ENCODE results near the gene CRB3. TPM values are rescaled to one million over a fixed set of nuclear protein-coding genes. Genes with fewer than 3 reads are reported as not detected.

The CRB3 gene
- total and polyA plus RNA-seq, 4 donors = 19.2 to 38.7 (median 28.9) TPM

DNA sequence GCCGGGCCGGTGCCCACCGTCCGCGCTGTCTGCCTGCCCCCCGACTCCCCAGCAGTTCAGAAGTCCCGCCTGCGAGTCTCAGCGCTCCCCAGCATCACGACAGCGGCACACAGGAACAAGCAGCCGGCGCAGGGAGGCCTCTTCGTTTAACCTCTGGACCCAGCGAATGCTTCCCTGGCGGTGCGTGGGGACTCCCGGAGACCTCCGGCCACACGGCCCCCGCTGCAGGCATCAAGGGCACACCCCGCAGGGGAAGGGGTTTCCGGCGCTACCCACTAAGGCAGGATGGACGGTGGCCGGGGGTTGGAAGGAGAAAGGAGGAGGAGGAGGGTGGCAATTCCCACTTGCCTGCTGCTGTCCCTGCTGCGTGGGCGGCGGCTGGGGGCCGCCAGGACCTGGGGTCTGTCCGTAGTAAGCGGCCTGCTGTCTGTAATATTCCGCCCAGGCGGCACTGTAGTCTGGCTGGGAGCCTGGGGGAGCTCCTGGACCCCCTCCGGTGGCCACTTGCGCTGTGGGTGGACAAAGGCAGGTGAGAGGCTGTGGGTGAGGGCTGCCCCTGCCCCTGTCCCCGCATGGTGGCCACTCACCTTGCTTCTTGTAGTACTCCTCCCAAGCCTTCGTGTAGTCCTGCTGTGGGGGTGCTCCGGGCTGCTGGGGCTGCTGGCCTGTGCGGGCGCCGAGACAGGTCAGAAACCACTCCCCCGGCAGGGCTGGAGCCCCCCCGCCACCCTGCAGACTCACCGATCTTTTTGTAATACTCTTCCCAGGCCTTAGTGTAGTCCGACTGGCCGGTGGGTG is 49.1 kb upstream of the CRB3 start (continued):
- TF ChIP-seq, protein P1, sequence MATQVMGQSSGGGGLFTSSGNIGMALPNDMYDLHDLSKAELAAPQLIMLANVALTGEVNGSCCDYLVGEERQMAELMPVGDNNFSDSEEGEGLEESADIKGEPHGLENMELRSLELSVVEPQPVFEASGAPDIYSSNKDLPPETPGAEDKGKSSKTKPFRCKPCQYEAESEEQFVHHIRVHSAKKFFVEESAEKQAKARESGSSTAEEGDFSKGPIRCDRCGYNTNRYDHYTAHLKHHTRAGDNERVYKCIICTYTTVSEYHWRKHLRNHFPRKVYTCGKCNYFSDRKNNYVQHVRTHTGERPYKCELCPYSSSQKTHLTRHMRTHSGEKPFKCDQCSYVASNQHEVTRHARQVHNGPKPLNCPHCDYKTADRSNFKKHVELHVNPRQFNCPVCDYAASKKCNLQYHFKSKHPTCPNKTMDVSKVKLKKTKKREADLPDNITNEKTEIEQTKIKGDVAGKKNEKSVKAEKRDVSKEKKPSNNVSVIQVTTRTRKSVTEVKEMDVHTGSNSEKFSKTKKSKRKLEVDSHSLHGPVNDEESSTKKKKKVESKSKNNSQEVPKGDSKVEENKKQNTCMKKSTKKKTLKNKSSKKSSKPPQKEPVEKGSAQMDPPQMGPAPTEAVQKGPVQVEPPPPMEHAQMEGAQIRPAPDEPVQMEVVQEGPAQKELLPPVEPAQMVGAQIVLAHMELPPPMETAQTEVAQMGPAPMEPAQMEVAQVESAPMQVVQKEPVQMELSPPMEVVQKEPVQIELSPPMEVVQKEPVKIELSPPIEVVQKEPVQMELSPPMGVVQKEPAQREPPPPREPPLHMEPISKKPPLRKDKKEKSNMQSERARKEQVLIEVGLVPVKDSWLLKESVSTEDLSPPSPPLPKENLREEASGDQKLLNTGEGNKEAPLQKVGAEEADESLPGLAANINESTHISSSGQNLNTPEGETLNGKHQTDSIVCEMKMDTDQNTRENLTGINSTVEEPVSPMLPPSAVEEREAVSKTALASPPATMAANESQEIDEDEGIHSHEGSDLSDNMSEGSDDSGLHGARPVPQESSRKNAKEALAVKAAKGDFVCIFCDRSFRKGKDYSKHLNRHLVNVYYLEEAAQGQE (IDR thresholded peaks at IDR 0.05) = no peak
- no peak for TF ChIP-seq FOXA1 (IDR thresholded peaks at IDR 0.05)
- TF ChIP-seq HNF4A (conservative IDR thresholded peaks at IDR 0.05) = no peak
- no peak for TF ChIP-seq SP1 (IDR thresholded peaks at IDR 0.05)

DNA sequence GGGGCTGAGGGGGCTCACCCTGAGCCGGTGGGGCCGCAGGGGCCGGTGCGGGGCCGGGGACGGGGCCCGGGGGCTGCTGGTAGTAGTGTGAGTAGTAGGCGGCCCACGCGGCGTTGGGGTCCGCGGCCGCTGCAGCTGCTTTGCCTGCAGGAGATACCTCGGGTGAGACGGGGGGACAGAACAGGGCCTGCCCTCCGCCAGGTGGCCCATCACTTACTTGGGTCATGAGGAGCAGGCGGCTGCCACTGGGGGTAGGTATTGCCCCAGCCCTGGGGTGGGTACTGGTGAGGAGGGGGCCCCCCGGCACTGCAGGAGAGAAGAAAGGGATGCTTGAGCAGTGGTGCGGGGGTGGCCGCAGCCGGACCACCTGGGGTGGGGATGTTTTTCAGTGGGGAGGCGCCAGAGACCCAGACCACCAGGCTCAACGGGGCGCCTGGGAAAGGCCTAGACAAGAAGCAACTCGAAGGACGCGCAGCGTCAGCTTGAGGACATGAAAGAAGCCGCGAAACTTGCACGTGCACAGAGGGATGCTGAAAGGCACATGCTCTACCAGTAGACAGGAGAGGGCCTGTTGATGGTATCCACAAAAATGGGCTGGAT is 48.4 kb upstream of the CRB3 start:
- no peak for DNase-seq (ENCODE audit: low spot score)
- Histone ChIP-seq H3K9me3 (ENCODE audit: control insufficient read depth in 4 of 4, low read length in 3 of 4) (no peaks in the 10 kb centered on the region), H3K9ac (ENCODE audit: low read depth in 1 of 2, low read length in 2 of 2) (no peak overlapping the region), H3K4me3 (ENCODE audit: low read depth in 1 of 3, low read length in 3 of 3) (no peak overlapping the region), H3K36me3 (ENCODE audit: control insufficient read depth in 4 of 4, insufficient read depth in 3 of 4, low read depth in 1 of 4, low read length in 3 of 4) (peaks cover 20 to 64% (median 46%) of the 10 kb centered on the region in 4 donors), H3K27me3 (ENCODE audit: control insufficient read depth in 4 of 4, insufficient read depth in 4 of 4, low read length in 3 of 4) (no peaks in the 10 kb centered on the region), H3K4me1 (ENCODE audit: control insufficient read depth in 4 of 4, insufficient read depth in 4 of 4, low read length in 3 of 4) (no peaks in the 10 kb centered on the region), H3K27ac (ENCODE audit: low read depth in 1 of 2, low read length in 2 of 2) (no peak overlapping the region)
- TF ChIP-seq JUND (IDR thresholded peaks at IDR 0.05) = no peak
- no peak for TF ChIP-seq EGR1 (IDR thresholded peaks at IDR 0.05; ENCODE audit: low read depth in 2 of 2)
- TF ChIP-seq RAD21 (IDR thresholded peaks at IDR 0.05) = no peak
- TF ChIP-seq, protein P2, sequence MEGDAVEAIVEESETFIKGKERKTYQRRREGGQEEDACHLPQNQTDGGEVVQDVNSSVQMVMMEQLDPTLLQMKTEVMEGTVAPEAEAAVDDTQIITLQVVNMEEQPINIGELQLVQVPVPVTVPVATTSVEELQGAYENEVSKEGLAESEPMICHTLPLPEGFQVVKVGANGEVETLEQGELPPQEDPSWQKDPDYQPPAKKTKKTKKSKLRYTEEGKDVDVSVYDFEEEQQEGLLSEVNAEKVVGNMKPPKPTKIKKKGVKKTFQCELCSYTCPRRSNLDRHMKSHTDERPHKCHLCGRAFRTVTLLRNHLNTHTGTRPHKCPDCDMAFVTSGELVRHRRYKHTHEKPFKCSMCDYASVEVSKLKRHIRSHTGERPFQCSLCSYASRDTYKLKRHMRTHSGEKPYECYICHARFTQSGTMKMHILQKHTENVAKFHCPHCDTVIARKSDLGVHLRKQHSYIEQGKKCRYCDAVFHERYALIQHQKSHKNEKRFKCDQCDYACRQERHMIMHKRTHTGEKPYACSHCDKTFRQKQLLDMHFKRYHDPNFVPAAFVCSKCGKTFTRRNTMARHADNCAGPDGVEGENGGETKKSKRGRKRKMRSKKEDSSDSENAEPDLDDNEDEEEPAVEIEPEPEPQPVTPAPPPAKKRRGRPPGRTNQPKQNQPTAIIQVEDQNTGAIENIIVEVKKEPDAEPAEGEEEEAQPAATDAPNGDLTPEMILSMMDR (IDR thresholded peaks at IDR 0.05; ENCODE audit: low read depth, low read length, missing input control) = no peak
- no peak for TF ChIP-seq HNF4G (IDR thresholded peaks at IDR 0.05)
- no peak for TF ChIP-seq TAF1 (conservative IDR thresholded peaks at IDR 0.05)
- TF ChIP-seq, protein P3, sequence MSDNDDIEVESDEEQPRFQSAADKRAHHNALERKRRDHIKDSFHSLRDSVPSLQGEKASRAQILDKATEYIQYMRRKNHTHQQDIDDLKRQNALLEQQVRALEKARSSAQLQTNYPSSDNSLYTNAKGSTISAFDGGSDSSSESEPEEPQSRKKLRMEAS (IDR thresholded peaks at IDR 0.05) = no peak
- no peak for TF ChIP-seq SP1 (IDR thresholded peaks at IDR 0.05)
- no peak for TF ChIP-seq FOXA1 (IDR thresholded peaks at IDR 0.05)
- no peak for TF ChIP-seq YY1 (IDR thresholded peaks at IDR 0.05)
- TF ChIP-seq, protein P4, sequence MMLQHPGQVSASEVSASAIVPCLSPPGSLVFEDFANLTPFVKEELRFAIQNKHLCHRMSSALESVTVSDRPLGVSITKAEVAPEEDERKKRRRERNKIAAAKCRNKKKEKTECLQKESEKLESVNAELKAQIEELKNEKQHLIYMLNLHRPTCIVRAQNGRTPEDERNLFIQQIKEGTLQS (IDR thresholded peaks at IDR 0.05) = no peak
- no peak for TF ChIP-seq FOXA2 (IDR thresholded peaks at IDR 0.05)
- TF ChIP-seq GABPA (IDR thresholded peaks at IDR 0.05 in 1 of 2, conservative IDR thresholded peaks at IDR 0.05 in 1 of 2) = no peak
- no peak for TF ChIP-seq HNF4A (conservative IDR thresholded peaks at IDR 0.05)
- TF ChIP-seq NR2F2 (IDR thresholded peaks at IDR 0.05) = no peak
- TF ChIP-seq, protein P1 (IDR thresholded peaks at IDR 0.05) = no peak
- 96% methylated on average over 32 of the region's 32 CpGs for WGBS

All from liver (tissue), 9 donors.